GM21447 (cell line): ENCODE measurements around the gene TP73.

Source experiments
- ATAC-seq: cut with Tn5 transposase; IDR thresholded peaks from one replicate; pipeline ENCODE4 v1.9.1; 2021; ENCODE audit not compliant: unreplicated experiment

TP73 gene

GRCh38 chr1:3670823-3671265 is 18.5 kb downstream of the TP73 start:
- no peak for ATAC-seq

GRCh38 chr1:3671371-3672180 is 19.3 kb downstream of the TP73 start:
- ATAC-seq = no peak

- ATAC-seq = no peak
Observed at GRCh38 chr1:3672231-3672970, 20.1 kb downstream of the TP73 start.

GRCh38 chr1:3672971-3673361 is 20.6 kb downstream of the TP73 start:
- ATAC-seq = no peak

- no peak for ATAC-seq
Observed at GRCh38 chr1:3673381-3674099, 21.2 kb downstream of the TP73 start.

- no peak for ATAC-seq
Observed at GRCh38 chr1:3674100-3675094, 22.1 kb downstream of the TP73 start.

GRCh38 chr1:3675436-3675835 is 23.1 kb downstream of the TP73 start:
- no peak for ATAC-seq

- ATAC-seq = peak; percentile 61
Observed at GRCh38 chr1:3676581-3677470, 24.5 kb downstream of the TP73 start.

- ATAC-seq = peak; percentile 8
Observed at GRCh38 chr1:3677484-3677883, 25.2 kb downstream of the TP73 start.

GRCh38 chr1:3678361-3679097 is 26.2 kb downstream of the TP73 start:
- ATAC-seq = no peak

- ATAC-seq = no peak
Observed at GRCh38 chr1:3679098-3679555, 26.8 kb downstream of the TP73 start.

GRCh38 chr1:3679799-3680453 is 27.6 kb downstream of the TP73 start:
- no peak for ATAC-seq

GRCh38 chr1:3680488-3681230 is 28.3 kb downstream of the TP73 start:
- ATAC-seq = no peak

- ATAC-seq = no peak
Observed at GRCh38 chr1:3681231-3681897, 29.0 kb downstream of the TP73 start.

- ATAC-seq = no peak
Observed at GRCh38 chr1:3681898-3682806, 29.8 kb downstream of the TP73 start.

GRCh38 chr1:3683197-3683596 is 30.9 kb downstream of the TP73 start:
- no peak for ATAC-seq
